DND-41 (cell line): ENCODE results near the gene BMX.

Experiments used
- ATAC-seq: fragments of 200-7000 bp; cut with Tn5 transposase; 3 replicates; pipeline ENCODE4 v1.9.1; 2021; ENCODE audit warnings: low read depth; ENCODE audit not compliant: insufficient read depth
- DNase-seq: peaks from one replicate; pipeline ENCODE4 v3.0.0-alpha.2; 2020
- H2AFZ ChIP-seq: 2 replicates; pipeline ENCODE4 v1.6.0; 2012; ENCODE audit warnings: low read depth, low read length
- H3K27ac ChIP-seq: 2 replicates; pipeline ENCODE4 v1.5.1; 2012; ENCODE audit warnings: low read length, inconsistent platforms
- H3K27me3 ChIP-seq: fragments of 200-600 bp; sonication (generic); 2 replicates; pipeline ENCODE4 v1.6.0; 2012; ENCODE audit warnings: low read length, mild to moderate bottlenecking, inconsistent platforms; ENCODE audit not compliant: insufficient read depth, poor library complexity
- H3K36me3 ChIP-seq: 2 replicates; pipeline ENCODE4 v1.5.1; 2012; ENCODE audit warnings: low read length, inconsistent platforms; ENCODE audit not compliant: insufficient read depth
- H3K4me1 ChIP-seq: 2 replicates; pipeline ENCODE4 v1.5.1; 2012; ENCODE audit warnings: mild to moderate bottlenecking, low read length; ENCODE audit not compliant: insufficient read depth
- H3K4me2 ChIP-seq: 2 replicates; pipeline ENCODE4 v1.6.0; 2012; ENCODE audit warnings: mild to moderate bottlenecking, moderate library complexity, low read length, inconsistent platforms; ENCODE audit not compliant: insufficient read depth
- H3K4me3 ChIP-seq, 2 experiments: fragments of 200-600 bp in 1 of 2; shearing (Covaris generic) in 1 of 2; 2 replicates each; pipeline ENCODE4 v1.5.1; 2012 to 2016; ENCODE audit warnings: inconsistent platforms in 2 of 2, low read length in 2 of 2, mild to moderate bottlenecking in 2 of 2, low read depth in 1 of 2, moderate library complexity in 1 of 2
- H3K79me2 ChIP-seq: 2 replicates; pipeline ENCODE4 v1.6.0; 2012; ENCODE audit warnings: low read length, inconsistent platforms; ENCODE audit not compliant: insufficient read depth
- H3K9ac ChIP-seq: 2 replicates; pipeline ENCODE4 v1.6.0; 2012; ENCODE audit warnings: low read depth, mild to moderate bottlenecking, inconsistent platforms, low read length, moderate library complexity
- H3K9me3 ChIP-seq: 2 replicates; pipeline ENCODE4 v1.5.1; 2012; ENCODE audit warnings: low read length, moderate library complexity, mild to moderate bottlenecking, inconsistent platforms; ENCODE audit not compliant: insufficient read depth, severe bottlenecking
- H4K20me1 ChIP-seq: 2 replicates; pipeline ENCODE4 v1.6.0; 2012; ENCODE audit warnings: low read length; ENCODE audit not compliant: insufficient read depth
- CTCF ChIP-seq: IDR thresholded peaks from 2 replicates; pipeline ENCODE4 v1.5.1; 2012; ENCODE audit warnings: borderline replicate concordance, low read length, moderate library complexity, mild to moderate bottlenecking; ENCODE audit not compliant: poor library complexity, severe bottlenecking; ENCODE audit errors: extremely low read depth
- EZH2 ChIP-seq: IDR thresholded peaks from 3 replicates; pipeline ENCODE4 v1.6.1; 2012; ENCODE audit warnings: borderline replicate concordance, low read depth, mild to moderate bottlenecking, moderate library complexity, low read length, inconsistent platforms; ENCODE audit not compliant: severe bottlenecking

The BMX gene

GRCh38 chrX:15566244-15566643 lies 65.6 kb downstream of the BMX start:
- no peak overlapping the region for H2AFZ ChIP-seq
- no peak for DNase-seq
- H4K20me1 ChIP-seq: no peaks in the 10 kb centered on the region
- TF ChIP-seq EZH2: no peak
- no peak for TF ChIP-seq CTCF
- no peaks in the 10 kb centered on the region for H3K27me3 ChIP-seq
- H3K36me3 ChIP-seq: no peaks in the 10 kb centered on the region
- H3K9ac ChIP-seq: no peak overlapping the region
- ATAC-seq: no peak
- no peak overlapping the region for H3K4me2 ChIP-seq
- no peak overlapping the region for H3K27ac ChIP-seq
- H3K4me3 ChIP-seq: no peak overlapping the region
- no peaks in the 10 kb centered on the region for H3K79me2 ChIP-seq
- H3K4me1 ChIP-seq: no peaks in the 10 kb centered on the region
- H3K9me3 ChIP-seq: no peaks in the 10 kb centered on the region

- Histone ChIP-seq H3K27ac (no peak overlapping the region), H3K4me3 (no peak overlapping the region), H2AFZ (no peak overlapping the region), H3K9me3 (no peaks in the 10 kb centered on the region), H3K36me3 (no peaks in the 10 kb centered on the region), H3K27me3 (no peaks in the 10 kb centered on the region), H3K79me2 (no peaks in the 10 kb centered on the region), H4K20me1 (no peaks in the 10 kb centered on the region), H3K9ac (no peak overlapping the region), H3K4me2 (no peak overlapping the region), H3K4me1 (no peaks in the 10 kb centered on the region)
- no peak for ATAC-seq
- TF ChIP-seq EZH2: no peak
- TF ChIP-seq CTCF: no peak
- DNase-seq: no peak
These were observed 66.7 kb downstream of the BMX start for GRCh38 chrX:15567267-15567666.

GRCh38 chrX:15567886-15568616 lies 67.4 kb downstream of the BMX start:
- Histone ChIP-seq H4K20me1 (no peaks in the 10 kb centered on the region), H3K9me3 (no peaks in the 10 kb centered on the region), H3K79me2 (no peaks in the 10 kb centered on the region), H3K9ac (no peak overlapping the region), H3K4me1 (no peaks in the 10 kb centered on the region), H3K27me3 (no peaks in the 10 kb centered on the region), H3K36me3 (no peaks in the 10 kb centered on the region), H3K27ac (no peak overlapping the region), H2AFZ (no peak overlapping the region), H3K4me2 (no peak overlapping the region), H3K4me3 (no peak overlapping the region)
- no peak for DNase-seq
- ATAC-seq: no peak
- TF ChIP-seq CTCF: no peak
- TF ChIP-seq EZH2: no peak

GRCh38 chrX:15570145-15570544 lies 69.5 kb downstream of the BMX start:
- DNase-seq: no peak
- no peaks in the 10 kb centered on the region for H3K4me1 ChIP-seq
- H3K36me3 ChIP-seq: no peaks in the 10 kb centered on the region
- no peaks in the 10 kb centered on the region for H4K20me1 ChIP-seq
- no peaks in the 10 kb centered on the region for H3K27me3 ChIP-seq
- no peaks in the 10 kb centered on the region for H3K9me3 ChIP-seq
- H3K79me2 ChIP-seq: no peaks in the 10 kb centered on the region
- no peak overlapping the region for H3K4me3 ChIP-seq
- no peak for ATAC-seq
- H3K4me2 ChIP-seq: no peak overlapping the region
- H2AFZ ChIP-seq: no peak overlapping the region
- no peak overlapping the region for H3K27ac ChIP-seq
- TF ChIP-seq CTCF (no peak), EZH2 (no peak)
- H3K9ac ChIP-seq: no peak overlapping the region
